Psoas muscle (tissue), 8 donors: ENCODE data around the gene MARK3. TPM values are rescaled to one million over a fixed set of nuclear protein-coding genes. Genes with fewer than 3 reads are reported as not detected.

ENCODE experiments used
- ATAC-seq, 4 donors: fragments of 200-7000 bp; cut with Tn5 transposase; one replicate each; pipeline ENCODE4 v1.9.1; 2020; ENCODE audit warnings: moderate library complexity in 3 of 4, mild to moderate bottlenecking in 2 of 4
- DNase-seq, 2 donors: peaks; one replicate each; pipeline ENCODE4 v3.0.0-alpha.2; 2020
- H3K27ac ChIP-seq: fragments of 200-600 bp; one replicate; pipeline ENCODE4 v1.8.0; 2022
- H3K27me3 ChIP-seq, 3 donors: fragments of 200-600 bp in 1 of 3; one replicate each; pipeline versions ENCODE4 v1.6.1 to v1.8.0; 2013 to 2022; ENCODE audit warnings: low read length in 2 of 3, mild to moderate bottlenecking in 2 of 3, moderate library complexity in 1 of 3; ENCODE audit not compliant: insufficient read depth in 3 of 3
- H3K36me3 ChIP-seq, 2 donors: fragments of 200-600 bp in 1 of 2; one replicate each; pipeline versions ENCODE4 v1.6.1 to v1.8.0; 2013 to 2022; ENCODE audit warnings: low read depth in 1 of 2, mild to moderate bottlenecking in 1 of 2, moderate library complexity in 1 of 2; ENCODE audit not compliant: insufficient read depth in 1 of 2
- H3K4me1 ChIP-seq: fragments of 200-600 bp; one replicate; pipeline ENCODE4 v1.8.0; 2022
- H3K4me3 ChIP-seq: fragments of 200-600 bp; one replicate; pipeline ENCODE4 v1.8.0; 2022; ENCODE audit warnings: mild to moderate bottlenecking
- H3K9me3 ChIP-seq: fragments of 200-600 bp; one replicate; pipeline ENCODE4 v1.8.0; 2022
- CTCF ChIP-seq: fragments of 200-600 bp; IDR thresholded peaks from one replicate; pipeline ENCODE4 v1.8.0; 2022; ENCODE audit warnings: antibody characterized with exemption
- WGBS, 3 donors: extraction: QIAGEN DNeasy Blood & Tissue Kit; methylation state at CpG; one replicate each; pipeline versions ENCODE4 v1.1.6 to v1.1.7; 2013; 5-methylcytosine and 5-hydroxymethylcytosine counted together
- intact Hi-C, 2 donors: fragments of 100-400 bp; cut with DNase I; formaldehyde crosslinking; loops; one replicate each; pipeline versions ENCODE4 v1.11.0 to v1.14.2; 2022
- polyA plus RNA-seq, 3 donors: library from polyadenylated mRNA; stranded (reverse); fragments of 200-250 nt; gene quantifications; one replicate each; pipeline ENCODE4 v1.2.3, GENCODE V29; 2013
- total RNA-seq, 4 donors: library from RNA; stranded (reverse); fragmentation: NEBNext Ultra II Directional in 2 of 4; extraction: Animal tissue kit (Norgen Biotek cat#: 25700) in 2 of 4; gene quantifications; one replicate each; pipeline versions ENCODE4 v1.2.1 to v1.2.4, GENCODE V29; 2021 to 2023
- donor health status: healthy with polysubstance abuse.
- donor health status: DM: no; HTN: no; CAD: no; lungs with moderate emphysema.
- donor health status: Bipolar disorder and iron deficiency.
- donor health status: healthy.
- donor health status: DM: yes; HTN: yes; CAD: no.
- donor health status: DM: no; HTN: no; CAD: no.
- donor health status: DM: no; HTN: no; CAD: no.
- donor health status: DM: yes; HTN: yes; CAD: no.

The MARK3 gene
- total and polyA plus RNA-seq, 7 donors, result 46.1 to 89.2 (median 63.9) TPM

GRCh38 chr14:103385929-103386712, 906 bp downstream of the MARK3 start:
- no peaks in the 10 kb centered on the region for H3K9me3 ChIP-seq
- peak; percentile 36 to 69 (median 64) for ATAC-seq
- no peak for TF ChIP-seq CTCF
- no peaks in the 10 kb centered on the region for H3K27me3 ChIP-seq
- DNase-seq, result peak; percentile 43 to 63
- H3K4me1 ChIP-seq, result peaks cover 22% of the 10 kb centered on the region
- peak overlapping the region; percentile 99 for H3K27ac ChIP-seq
- H3K4me3 ChIP-seq, result peak overlapping the region; percentile 98
- intact Hi-C loops, result loop anchor here in 1 of 2 donors (2.0 kb wide), 1 partner anchor 51 kb away; the partner anchor contains the start of gene EIF5
- 0% methylated on average over 43 to 44 of the region's 44 CpGs for WGBS, 3 donors
- H3K36me3 ChIP-seq, result no peaks in the 10 kb centered on the region

GRCh38 chr14:103386713-103387329, 1.6 kb downstream of the MARK3 start:
- DNase-seq, result no peak
- TF ChIP-seq CTCF, result no peak
- 8 to 10% (median 9%) methylated on average over 9 of the region's 9 CpGs for WGBS, 3 donors
- Histone ChIP-seq H3K4me1 (peaks cover 29% of the 10 kb centered on the region), H3K27me3 (no peaks in the 10 kb centered on the region), H3K4me3 (peak overlapping the region; percentile 98), H3K27ac (peak overlapping the region; percentile 99), H3K9me3 (no peaks in the 10 kb centered on the region), H3K36me3 (no peaks in the 10 kb centered on the region)
- ATAC-seq, result no peak
- intact Hi-C loops, result no loop called here

GRCh38 chr14:103388664-103389063, 3.4 kb downstream of the MARK3 start:
- Histone ChIP-seq H3K36me3 (no peaks in the 10 kb centered on the region), H3K4me1 (peaks cover 47% of the 10 kb centered on the region), H3K4me3 (peak overlapping the region; percentile 98), H3K27ac (peak overlapping the region; percentile 99), H3K27me3 (no peaks in the 10 kb centered on the region), H3K9me3 (no peaks in the 10 kb centered on the region)
- 97 to 100% (median 100%) methylated on average over 1 of the region's 1 CpG for WGBS, 3 donors
- intact Hi-C loops, result no loop called here
- TF ChIP-seq CTCF, result no peak
- ATAC-seq (no peak), DNase-seq (no peak)

GRCh38 chr14:103390605-103391004, 5.4 kb downstream of the MARK3 start:
- intact Hi-C loops, result loop anchor here in 1 of 2 donors (5.0 kb wide), 1 partner anchor 52 kb away; no protein-coding TSS in a partner anchor
- H3K9me3 ChIP-seq, result no peaks in the 10 kb centered on the region
- ATAC-seq (no peak), DNase-seq (no peak)
- peaks cover 60% of the 10 kb centered on the region for H3K4me1 ChIP-seq
- TF ChIP-seq CTCF, result no peak
- H3K27ac ChIP-seq, result no peak overlapping the region
- 76 to 91% (median 86%) methylated on average over 4 of the region's 4 CpGs for WGBS, 3 donors
- H3K4me3 ChIP-seq, result no peak overlapping the region
- H3K36me3 ChIP-seq, result no peaks in the 10 kb centered on the region
- no peaks in the 10 kb centered on the region for H3K27me3 ChIP-seq
